ENCODE measurements around the gene EDAR. TPM values are rescaled to one million over a fixed set of nuclear protein-coding genes. Genes with fewer than 3 reads are reported as not detected.

The EDAR gene
- total and polyA plus RNA-seq, 4 donors: not detected

GRCh38 chr2:108928660-108929377, 60.2 kb downstream of the EDAR start:
- Histone ChIP-seq H3K36me3 (ENCODE audit: control insufficient read depth in 1 of 2, insufficient read depth in 2 of 2, low read length in 1 of 2) (no peaks in the 10 kb centered on the region), H3K9me3 (ENCODE audit: control insufficient read depth, low read length) (no peaks in the 10 kb centered on the region), H3K4me3 (ENCODE audit: low read length in 2 of 2) (no peak overlapping the region), H3K27me3 (ENCODE audit: control insufficient read depth in 1 of 2, insufficient read depth in 2 of 2, low read length in 1 of 2) (no peaks in the 10 kb centered on the region), H3K27ac (ENCODE audit: low read depth in 1 of 2, low read length in 2 of 2) (no peak overlapping the region), H3K4me1 (ENCODE audit: control insufficient read depth in 1 of 2, insufficient read depth in 2 of 2, low read length in 2 of 2) (no peaks in the 10 kb centered on the region)
- WGBS, 2 donors: 91 to 93% methylated on average over 17 of the region's 17 CpGs
- peak in 1 of 2 donors; percentile 62 for DNase-seq
- intact Hi-C loops (cut with DNase I): no loop called here
- ATAC-seq (ENCODE audit: low FRiP score): no peak

- Histone ChIP-seq H3K4me3 (ENCODE audit: low read length in 2 of 2) (no peak overlapping the region), H3K27me3 (ENCODE audit: control insufficient read depth in 1 of 2, insufficient read depth in 2 of 2, low read length in 1 of 2) (no peaks in the 10 kb centered on the region), H3K27ac (ENCODE audit: low read depth in 1 of 2, low read length in 2 of 2) (no peak overlapping the region), H3K9me3 (ENCODE audit: control insufficient read depth, low read length) (no peaks in the 10 kb centered on the region), H3K4me1 (ENCODE audit: control insufficient read depth in 1 of 2, insufficient read depth in 2 of 2, low read length in 2 of 2) (no peaks in the 10 kb centered on the region), H3K36me3 (ENCODE audit: control insufficient read depth in 1 of 2, insufficient read depth in 2 of 2, low read length in 1 of 2) (no peaks in the 10 kb centered on the region)
- DNase-seq: peak in 1 of 2 donors; percentile 54
- 83 to 90% methylated on average over 8 of the region's 8 CpGs for WGBS, 2 donors
- no peak for ATAC-seq (ENCODE audit: low FRiP score)
- intact Hi-C loops (cut with DNase I): no loop called here
Measured at GRCh38 chr2:108927936-108928659, 60.9 kb downstream of the EDAR start.

- intact Hi-C loops (cut with DNase I): no loop called here
- Histone ChIP-seq H3K36me3 (ENCODE audit: control insufficient read depth in 1 of 2, insufficient read depth in 2 of 2, low read length in 1 of 2) (no peaks in the 10 kb centered on the region), H3K27me3 (ENCODE audit: control insufficient read depth in 1 of 2, insufficient read depth in 2 of 2, low read length in 1 of 2) (no peaks in the 10 kb centered on the region), H3K4me3 (ENCODE audit: low read length in 2 of 2) (no peak overlapping the region), H3K9me3 (ENCODE audit: control insufficient read depth, low read length) (no peaks in the 10 kb centered on the region), H3K4me1 (ENCODE audit: control insufficient read depth in 1 of 2, insufficient read depth in 2 of 2, low read length in 2 of 2) (no peaks in the 10 kb centered on the region), H3K27ac (ENCODE audit: low read depth in 1 of 2, low read length in 2 of 2) (no peak overlapping the region)
- no peak for ATAC-seq (ENCODE audit: low FRiP score)
- peak in 1 of 2 donors; percentile 30 for DNase-seq
- WGBS, 2 donors: 80 to 87% methylated on average over 7 of the region's 7 CpGs
Measured at GRCh38 chr2:108927405-108927804, 61.6 kb downstream of the EDAR start.

DNA sequence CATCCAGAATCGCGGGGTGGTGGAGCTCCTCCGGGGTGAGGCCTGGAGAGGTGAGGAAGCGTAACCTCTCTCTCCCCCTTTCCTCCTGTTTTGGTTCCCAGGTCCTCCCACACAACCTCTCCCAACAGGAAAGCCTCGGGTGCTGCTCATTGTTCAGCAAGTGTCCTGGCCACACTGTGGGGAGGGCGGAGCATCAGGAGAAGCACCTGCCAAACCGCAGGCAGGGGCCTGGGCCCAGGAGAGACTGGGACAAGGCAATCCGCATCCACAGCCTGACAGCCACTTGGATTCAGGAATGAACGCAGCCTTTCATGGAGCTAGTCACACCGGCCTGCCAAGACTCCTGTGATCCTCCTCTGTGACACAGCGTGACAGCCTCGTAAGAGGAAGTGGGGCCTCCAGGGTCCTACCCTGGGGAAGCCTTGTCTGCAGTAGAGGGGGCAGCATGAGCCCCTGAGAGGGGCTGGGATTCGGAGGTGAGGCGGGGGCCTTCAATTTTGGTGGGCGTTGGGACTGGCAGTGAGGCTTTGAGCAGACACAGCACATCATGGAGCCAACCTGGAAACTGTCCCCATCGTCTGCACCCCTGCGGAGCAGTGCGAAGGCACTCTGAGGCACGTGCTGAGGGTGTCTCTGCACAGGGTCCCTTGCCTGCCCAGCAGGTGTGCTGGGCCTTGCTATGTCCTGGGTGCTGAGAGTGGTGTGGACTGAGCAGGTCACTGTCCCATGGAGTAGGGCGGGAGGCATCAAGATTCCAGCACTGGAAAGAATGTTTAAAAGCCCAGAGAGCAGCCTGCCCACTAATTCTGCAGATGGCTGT, 62.2 kb downstream of the EDAR start:
- no peak for ATAC-seq (ENCODE audit: low FRiP score)
- Histone ChIP-seq H3K4me1 (ENCODE audit: control insufficient read depth in 1 of 2, insufficient read depth in 2 of 2, low read length in 2 of 2) (no peaks in the 10 kb centered on the region), H3K36me3 (ENCODE audit: control insufficient read depth in 1 of 2, insufficient read depth in 2 of 2, low read length in 1 of 2) (no peaks in the 10 kb centered on the region), H3K27ac (ENCODE audit: low read depth in 1 of 2, low read length in 2 of 2) (no peak overlapping the region), H3K27me3 (ENCODE audit: control insufficient read depth in 1 of 2, insufficient read depth in 2 of 2, low read length in 1 of 2) (no peaks in the 10 kb centered on the region), H3K4me3 (ENCODE audit: low read length in 2 of 2) (no peak overlapping the region), H3K9me3 (ENCODE audit: control insufficient read depth, low read length) (no peaks in the 10 kb centered on the region)
- DNase-seq: peak in 1 of 2 donors; percentile 49
- intact Hi-C loops (cut with DNase I): no loop called here
- WGBS, 2 donors: 91 to 92% methylated on average over 20 of the region's 20 CpGs

DNA sequence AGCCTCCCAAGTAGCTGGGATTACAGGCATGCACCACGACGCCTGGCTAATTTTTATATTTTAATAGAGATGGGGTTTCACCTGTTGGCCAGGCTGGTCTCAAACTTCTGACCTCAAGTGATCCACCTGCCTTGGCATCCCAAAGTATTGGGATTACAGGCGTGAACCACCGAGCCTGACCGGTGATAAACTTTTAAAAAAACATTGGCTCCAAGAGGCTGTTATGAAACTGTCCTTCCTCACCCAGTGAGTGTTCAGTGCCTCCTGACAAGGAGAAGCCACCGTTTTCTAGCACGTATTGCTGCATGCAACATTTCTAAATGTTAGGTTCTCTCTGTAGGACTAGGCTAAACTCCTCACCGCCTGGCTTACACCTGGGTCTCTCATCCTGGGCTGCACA, 63.3 kb downstream of the EDAR start:
- ATAC-seq (ENCODE audit: low FRiP score) (no peak), DNase-seq (peak in 1 of 2 donors; percentile 3)
- Histone ChIP-seq H3K4me3 (ENCODE audit: low read length in 2 of 2) (no peak overlapping the region), H3K36me3 (ENCODE audit: control insufficient read depth in 1 of 2, insufficient read depth in 2 of 2, low read length in 1 of 2) (no peaks in the 10 kb centered on the region), H3K27ac (ENCODE audit: low read depth in 1 of 2, low read length in 2 of 2) (no peak overlapping the region), H3K9me3 (ENCODE audit: control insufficient read depth, low read length) (no peaks in the 10 kb centered on the region), H3K27me3 (ENCODE audit: control insufficient read depth in 1 of 2, insufficient read depth in 2 of 2, low read length in 1 of 2) (no peaks in the 10 kb centered on the region), H3K4me1 (ENCODE audit: control insufficient read depth in 1 of 2, insufficient read depth in 2 of 2, low read length in 2 of 2) (no peaks in the 10 kb centered on the region)
- intact Hi-C loops (cut with DNase I): no loop called here
- 92% methylated on average over 8 of the region's 8 CpGs for WGBS, 2 donors

GRCh38 chr2:108925286-108925685, 63.7 kb downstream of the EDAR start:
- WGBS, 2 donors: 96 to 100% methylated on average over 6 of the region's 6 CpGs
- Histone ChIP-seq H3K4me3 (ENCODE audit: low read length in 2 of 2) (no peak overlapping the region), H3K36me3 (ENCODE audit: control insufficient read depth in 1 of 2, insufficient read depth in 2 of 2, low read length in 1 of 2) (no peaks in the 10 kb centered on the region), H3K27me3 (ENCODE audit: control insufficient read depth in 1 of 2, insufficient read depth in 2 of 2, low read length in 1 of 2) (no peaks in the 10 kb centered on the region), H3K4me1 (ENCODE audit: control insufficient read depth in 1 of 2, insufficient read depth in 2 of 2, low read length in 2 of 2) (no peaks in the 10 kb centered on the region), H3K9me3 (ENCODE audit: control insufficient read depth, low read length) (no peaks in the 10 kb centered on the region), H3K27ac (ENCODE audit: low read depth in 1 of 2, low read length in 2 of 2) (no peak overlapping the region)
- DNase-seq (peak in 1 of 2 donors; percentile 60), ATAC-seq (ENCODE audit: low FRiP score) (no peak)
- intact Hi-C loops (cut with DNase I): no loop called here

DNA sequence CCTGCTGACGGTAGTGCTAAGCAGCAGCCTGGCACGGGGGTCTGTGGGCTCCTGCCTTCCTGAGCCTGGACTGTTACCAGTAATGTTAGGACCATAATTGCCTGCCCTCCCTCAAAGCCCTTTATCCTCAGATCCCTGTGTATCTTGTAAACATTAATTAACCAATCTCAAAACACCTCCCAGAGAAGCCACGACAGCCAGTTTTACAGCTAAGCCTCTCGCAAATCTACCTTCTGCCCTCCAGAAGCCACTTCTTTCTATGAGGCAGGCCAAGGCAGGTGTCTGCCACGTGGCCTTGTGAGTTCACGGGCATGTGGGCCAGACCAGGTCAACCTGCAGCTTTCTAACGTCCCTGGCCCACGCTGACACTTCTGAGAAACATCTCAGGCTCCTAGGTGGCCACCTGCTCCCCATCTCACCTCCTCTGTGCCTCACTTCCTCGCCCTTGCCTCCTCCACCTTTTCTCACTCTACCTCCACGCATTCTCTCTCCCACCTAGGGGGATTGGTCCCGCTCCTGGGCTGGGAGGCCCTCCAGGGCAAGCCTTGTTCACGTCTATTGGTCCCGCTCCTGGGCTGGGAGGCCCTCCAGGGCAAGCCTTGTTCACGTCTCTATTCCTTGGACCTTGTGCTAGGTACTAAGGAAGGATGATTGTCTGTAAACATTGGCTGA, 64.3 kb downstream of the EDAR start:
- Histone ChIP-seq H3K27me3 (ENCODE audit: control insufficient read depth in 1 of 2, insufficient read depth in 2 of 2, low read length in 1 of 2) (no peaks in the 10 kb centered on the region), H3K4me1 (ENCODE audit: control insufficient read depth in 1 of 2, insufficient read depth in 2 of 2, low read length in 2 of 2) (no peaks in the 10 kb centered on the region), H3K9me3 (ENCODE audit: control insufficient read depth, low read length) (no peaks in the 10 kb centered on the region), H3K36me3 (ENCODE audit: control insufficient read depth in 1 of 2, insufficient read depth in 2 of 2, low read length in 1 of 2) (no peaks in the 10 kb centered on the region), H3K27ac (ENCODE audit: low read depth in 1 of 2, low read length in 2 of 2) (no peak overlapping the region), H3K4me3 (ENCODE audit: low read length in 2 of 2) (no peak overlapping the region)
- ATAC-seq (ENCODE audit: low FRiP score) (no peak), DNase-seq (peak in 1 of 2 donors; percentile 65)
- WGBS, 2 donors: 88 to 89% methylated on average over 14 of the region's 14 CpGs
- intact Hi-C loops (cut with DNase I): no loop called here

- H3K36me3 ChIP-seq (ENCODE audit: control insufficient read depth in 1 of 2, insufficient read depth in 2 of 2, low read length in 1 of 2): no peaks in the 10 kb centered on the region
- no peaks in the 10 kb centered on the region for H3K4me1 ChIP-seq (ENCODE audit: control insufficient read depth in 1 of 2, insufficient read depth in 2 of 2, low read length in 2 of 2)
- intact Hi-C loops (cut with DNase I): no loop called here
- WGBS, 2 donors: 69 to 80% methylated on average over 13 of the region's 13 CpGs
- H3K27me3 ChIP-seq (ENCODE audit: control insufficient read depth in 1 of 2, insufficient read depth in 2 of 2, low read length in 1 of 2): no peaks in the 10 kb centered on the region
- H3K27ac ChIP-seq (ENCODE audit: low read depth in 1 of 2, low read length in 2 of 2): no peak overlapping the region
- ATAC-seq (ENCODE audit: low FRiP score): no peak
- peak in 1 of 2 donors; percentile 51 for DNase-seq
- H3K9me3 ChIP-seq (ENCODE audit: control insufficient read depth, low read length): no peaks in the 10 kb centered on the region
- H3K4me3 ChIP-seq (ENCODE audit: low read length in 2 of 2): no peak overlapping the region
Measured at GRCh38 chr2:108923736-108924579, 65.1 kb downstream of the EDAR start.
